GM19239 (cell line): ENCODE results near the gene KDM4C.

Source experiments
- DNase-seq: peaks from one replicate; pipeline ENCODE4 v3.0.0; 2011; ENCODE audit warnings: low spot score; ENCODE audit not compliant: insufficient read length
- FAIRE-seq: peaks from 2 replicates; lab custom pipeline; 2011; peaks lifted over from hg19 to GRCh38; lab: Jason Lieb, UNC

Gene KDM4C

DNA sequence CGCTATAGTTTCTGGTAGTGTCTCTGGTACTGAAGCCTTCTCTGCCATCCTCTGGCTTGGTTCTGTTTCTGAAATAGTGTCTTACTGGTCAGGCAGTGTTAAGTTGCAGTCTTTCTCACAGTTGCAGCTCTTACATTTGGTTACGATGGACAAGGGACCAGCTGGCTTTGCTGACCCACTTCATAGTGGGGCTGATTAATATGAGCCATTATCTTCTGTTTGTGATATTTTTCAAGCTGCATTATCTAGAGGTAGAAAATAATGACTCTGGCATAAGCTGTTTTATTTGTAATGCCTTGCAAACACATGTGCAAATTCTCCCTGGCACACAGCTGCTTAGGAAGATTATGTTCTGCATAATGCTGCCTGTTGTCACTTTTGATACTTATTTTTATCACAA lies 199.1 kb downstream of the KDM4C start:
- no peak for DNase-seq
- peak; percentile 55 for FAIRE-seq

DNA sequence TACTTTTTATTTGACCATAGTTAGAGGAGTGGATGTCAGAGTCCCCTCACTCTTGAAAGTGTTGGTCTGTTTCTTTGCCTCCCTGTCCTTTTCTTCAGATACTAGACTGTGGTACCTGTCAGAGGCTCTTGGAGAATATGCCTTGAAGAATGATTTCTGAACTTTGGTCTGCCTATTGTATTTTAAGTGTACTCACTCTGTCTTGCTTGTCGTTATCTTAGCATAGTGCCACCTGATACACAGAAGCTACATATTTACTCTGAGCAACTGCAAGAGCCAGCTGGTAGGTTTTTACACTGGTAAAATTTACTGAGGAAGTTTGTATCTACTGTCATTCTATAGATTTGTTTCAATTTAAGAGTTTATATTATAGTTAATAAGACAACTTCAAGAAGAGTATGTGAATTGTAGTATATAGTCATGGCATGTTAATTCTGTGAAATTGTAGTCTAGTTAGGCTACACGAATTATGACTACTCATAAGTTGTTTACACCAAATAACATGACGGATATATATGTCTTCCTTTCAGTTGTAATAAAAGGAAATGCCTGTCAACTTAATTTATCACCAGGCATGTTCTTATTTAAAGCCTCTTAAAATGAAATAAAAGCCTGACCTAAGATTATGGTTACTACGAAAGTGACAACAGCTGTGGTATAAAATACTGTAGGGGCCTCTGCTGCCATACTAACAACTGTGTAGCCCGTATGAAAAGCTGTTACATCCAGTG lies 201.7 kb downstream of the KDM4C start:
- no peak for DNase-seq
- FAIRE-seq: peak; percentile 31

- DNase-seq (no peak), FAIRE-seq (peak; percentile 92)
Observed at GRCh38 chr9:6960777-6961176, 203.0 kb downstream of the KDM4C start.

DNA sequence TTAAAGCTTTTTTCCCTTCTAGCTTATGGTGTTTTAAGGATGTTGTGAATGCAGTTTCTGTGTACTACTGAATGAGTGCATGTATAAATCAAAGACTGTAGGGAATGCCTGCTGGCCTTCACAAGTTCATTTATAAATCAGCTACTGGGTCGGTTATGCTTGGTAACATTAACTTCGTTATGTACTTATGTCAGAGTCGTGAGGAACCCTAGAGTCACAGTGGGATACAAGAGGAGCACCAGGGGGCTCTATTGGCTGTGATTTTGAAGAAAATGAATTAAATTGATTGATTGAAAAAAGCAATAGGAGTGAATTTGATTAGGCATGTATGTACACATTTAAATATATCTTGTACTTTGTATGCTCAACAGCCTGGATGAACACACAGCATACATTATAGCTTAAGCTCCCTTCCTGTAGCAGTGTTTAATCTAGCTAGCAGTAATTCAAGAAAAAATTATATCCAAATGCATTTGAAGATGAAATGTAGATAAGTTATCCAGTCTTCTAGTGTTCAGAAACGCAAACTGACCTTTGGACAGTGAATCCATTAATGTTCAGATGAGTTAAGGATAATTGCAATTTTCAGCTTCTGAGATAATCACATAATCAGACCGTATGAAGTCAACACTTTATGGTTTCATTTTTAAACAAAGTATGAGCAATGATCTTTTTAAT lies 204.2 kb downstream of the KDM4C start:
- FAIRE-seq (peak; percentile 39), DNase-seq (no peak)

DNA sequence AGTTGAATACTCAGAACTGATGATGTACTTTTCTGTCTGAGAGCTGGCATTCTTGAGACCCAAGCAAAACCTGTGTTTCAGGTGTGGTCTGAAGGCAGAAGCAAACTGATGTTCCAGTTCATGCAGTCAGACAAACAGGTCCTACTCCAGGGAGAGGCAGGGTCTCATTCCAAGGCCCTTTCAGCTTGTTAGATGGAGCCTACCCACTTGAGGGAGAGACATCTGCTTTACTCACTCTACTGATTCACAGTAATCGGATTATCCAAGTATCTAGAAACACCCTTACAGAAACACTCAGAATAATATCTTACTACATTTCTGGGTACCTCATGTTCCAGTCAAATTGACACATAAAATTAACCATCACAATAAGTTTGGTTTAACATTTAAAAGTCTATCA lies 207.8 kb downstream of the KDM4C start:
- DNase-seq (no peak), FAIRE-seq (no peak)

GRCh38 chr9:6968271-6968670 lies 210.5 kb downstream of the KDM4C start:
- no peak for FAIRE-seq
- DNase-seq: no peak

DNA sequence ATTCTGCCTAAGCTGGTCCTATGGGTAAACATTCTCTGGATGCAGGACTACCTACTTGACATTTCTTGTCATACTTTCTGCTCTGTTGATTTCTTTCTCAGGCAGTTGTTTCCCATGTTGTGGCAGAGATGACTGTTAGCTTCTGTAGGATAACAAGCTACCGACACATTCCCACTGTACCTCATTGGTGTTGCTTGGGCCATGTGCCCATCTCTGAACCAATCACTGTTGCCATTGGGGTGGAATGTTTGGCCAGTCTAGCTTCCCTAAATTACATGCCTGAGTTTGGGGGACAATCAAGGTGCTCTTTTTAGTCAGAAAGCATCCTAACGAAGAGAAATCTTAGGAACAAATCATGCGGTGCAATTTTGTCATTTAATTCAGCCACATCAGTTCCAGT lies 212.0 kb downstream of the KDM4C start:
- no peak for DNase-seq
- FAIRE-seq: no peak

DNA sequence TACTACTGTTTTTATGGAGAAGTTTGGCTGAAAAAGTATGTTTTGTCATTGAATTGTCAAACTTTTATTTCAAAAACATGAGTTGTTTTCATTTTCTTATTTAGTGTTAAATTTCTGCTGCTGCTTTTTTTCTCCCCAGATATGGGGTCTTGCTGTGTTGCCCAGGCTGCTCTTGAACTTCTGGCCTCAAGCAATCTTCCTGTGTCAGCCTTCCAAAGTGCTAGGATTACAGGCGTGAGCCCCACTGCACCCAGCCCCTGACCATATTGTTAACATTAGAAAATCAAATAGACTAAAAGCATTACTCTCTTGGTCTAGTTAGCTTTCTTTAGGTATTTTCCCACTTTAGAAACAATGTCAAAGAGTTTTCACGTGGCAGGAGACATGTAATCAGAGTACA lies 215.3 kb downstream of the KDM4C start:
- DNase-seq (no peak), FAIRE-seq (peak; percentile 54)

GRCh38 chr9:6973762-6974161 lies 216.0 kb downstream of the KDM4C start:
- DNase-seq (peak; percentile 15), FAIRE-seq (peak; percentile 83)

DNA sequence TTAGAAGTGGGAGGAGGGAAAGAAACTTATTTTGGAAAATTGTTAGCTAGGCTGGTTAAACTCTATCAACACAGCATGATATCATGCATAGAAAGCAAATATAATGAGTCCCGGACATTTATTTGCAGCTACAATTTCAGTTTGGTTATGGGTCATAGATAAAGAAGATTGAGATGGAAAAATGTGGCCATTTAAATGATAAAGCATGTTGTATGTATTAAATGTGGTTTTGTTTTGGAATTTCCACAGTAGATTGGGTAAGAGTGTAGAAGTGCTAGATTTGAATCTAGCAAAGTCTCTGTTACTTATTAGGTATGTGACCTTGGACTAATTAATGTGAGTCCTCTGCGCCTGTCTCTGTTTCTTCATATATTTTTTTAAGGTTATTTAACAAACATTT lies 217.4 kb downstream of the KDM4C start:
- DNase-seq (no peak), FAIRE-seq (no peak)

DNA sequence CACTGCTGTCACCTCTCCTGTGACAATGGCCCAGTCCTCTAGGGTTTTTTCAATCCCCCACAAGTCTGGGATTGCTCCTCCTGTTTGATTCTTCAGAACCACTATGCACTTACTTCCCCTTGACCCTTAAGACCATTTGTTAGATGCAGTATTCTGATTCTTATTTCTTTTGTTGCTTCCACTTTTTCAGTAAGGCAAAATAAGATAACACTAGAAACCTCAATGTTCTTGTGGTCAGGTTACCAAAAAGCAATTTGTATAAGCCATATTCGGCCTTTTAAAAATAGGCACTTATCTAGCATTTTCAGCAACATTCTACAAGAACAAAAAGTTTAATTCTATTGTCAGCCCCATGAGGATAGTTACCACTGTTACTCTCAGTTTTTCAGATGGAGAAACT lies 220.0 kb downstream of the KDM4C start:
- FAIRE-seq (no peak), DNase-seq (no peak)

DNA sequence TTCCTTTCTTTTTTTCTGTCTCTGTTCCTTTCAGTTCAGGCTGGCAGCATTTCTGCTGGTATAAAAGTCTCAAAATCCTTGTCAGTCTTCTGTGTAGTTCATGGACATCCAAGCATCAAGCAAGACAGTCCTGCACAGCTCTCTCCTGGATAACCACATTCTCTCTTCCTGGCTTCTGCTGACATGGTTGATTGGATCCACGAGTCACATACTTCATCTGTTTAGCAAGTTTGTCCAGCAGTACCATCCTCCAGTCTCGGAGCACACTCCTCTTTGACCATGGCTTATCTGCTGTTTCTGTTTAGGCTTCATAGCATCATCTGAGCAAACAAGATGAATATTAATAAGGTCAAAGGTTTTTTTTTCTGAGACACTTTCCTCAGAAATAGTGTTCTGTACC lies 220.8 kb downstream of the KDM4C start:
- FAIRE-seq: peak; percentile 26
- DNase-seq: no peak

DNA sequence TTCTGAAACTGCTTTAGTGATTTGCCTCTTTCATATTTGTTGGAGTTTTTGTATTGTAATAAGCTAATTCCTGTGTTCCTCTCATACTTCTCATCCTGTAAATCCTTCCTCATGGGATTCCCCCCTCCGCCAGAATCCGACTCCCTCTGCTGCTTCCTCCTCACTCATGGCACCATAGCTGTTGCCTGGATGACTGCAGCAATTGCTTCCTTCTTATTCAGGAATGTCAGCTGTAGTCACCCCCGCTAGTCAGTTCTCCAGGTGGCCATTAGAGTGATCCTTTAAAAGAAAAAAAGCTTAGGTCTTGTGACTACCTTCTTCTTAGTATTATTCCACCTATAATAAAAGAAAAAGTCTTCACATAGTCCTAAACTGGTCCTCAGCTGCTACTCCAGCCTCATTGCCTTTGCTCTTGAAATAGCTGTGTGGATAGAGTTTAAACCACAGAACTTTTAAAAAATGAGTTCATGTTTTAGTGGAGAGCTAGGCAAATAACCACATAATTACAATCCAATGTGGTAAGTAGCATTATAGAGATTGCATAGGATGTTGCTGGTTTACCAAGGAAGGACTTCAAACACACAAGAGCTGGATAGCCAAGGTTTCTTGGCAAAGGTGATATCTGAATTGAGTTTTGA lies 227.3 kb downstream of the KDM4C start:
- DNase-seq (no peak), FAIRE-seq (no peak)

- FAIRE-seq (no peak), DNase-seq (no peak)
Observed at GRCh38 chr9:6986141-6986815, 228.5 kb downstream of the KDM4C start.

DNA sequence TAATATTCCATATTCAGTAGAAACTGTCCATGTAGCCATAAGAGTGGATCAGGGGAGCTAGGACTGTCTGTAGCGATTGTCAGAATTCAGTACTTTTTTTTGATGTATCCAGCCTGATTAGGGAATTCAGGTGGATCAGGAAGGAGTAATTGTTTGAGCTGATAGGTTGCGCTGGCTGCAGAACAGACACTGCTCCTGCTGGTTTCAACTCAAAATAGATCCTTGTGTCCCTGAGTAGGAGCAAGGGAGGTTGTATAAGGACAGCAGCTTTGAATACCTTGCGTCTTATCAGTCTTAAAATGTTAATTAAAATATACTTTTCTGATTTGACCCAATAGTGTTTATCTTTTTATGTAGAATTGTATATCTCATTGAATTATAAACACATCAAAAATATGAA lies 229.6 kb downstream of the KDM4C start:
- FAIRE-seq (no peak), DNase-seq (no peak)

DNA sequence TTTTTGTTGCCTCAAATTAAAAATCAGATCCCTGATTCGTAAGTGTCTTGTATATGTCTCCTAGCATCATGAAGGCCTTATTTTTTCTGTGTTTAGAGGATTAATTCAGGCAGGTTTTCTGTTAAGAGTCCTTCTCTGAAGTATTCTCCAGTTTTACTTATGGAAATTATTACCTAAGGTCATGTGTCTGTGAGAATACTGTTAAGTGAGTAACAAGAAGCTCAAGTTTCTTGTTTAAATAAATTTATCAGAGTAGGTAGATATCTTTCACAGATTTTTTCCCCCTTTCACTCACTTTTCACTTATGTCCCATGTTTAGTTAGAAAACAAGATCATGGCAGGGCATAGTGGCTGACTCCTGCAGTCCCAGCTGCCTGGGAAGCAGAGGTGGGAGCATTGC lies 233.6 kb downstream of the KDM4C start:
- DNase-seq (no peak), FAIRE-seq (no peak)

DNA sequence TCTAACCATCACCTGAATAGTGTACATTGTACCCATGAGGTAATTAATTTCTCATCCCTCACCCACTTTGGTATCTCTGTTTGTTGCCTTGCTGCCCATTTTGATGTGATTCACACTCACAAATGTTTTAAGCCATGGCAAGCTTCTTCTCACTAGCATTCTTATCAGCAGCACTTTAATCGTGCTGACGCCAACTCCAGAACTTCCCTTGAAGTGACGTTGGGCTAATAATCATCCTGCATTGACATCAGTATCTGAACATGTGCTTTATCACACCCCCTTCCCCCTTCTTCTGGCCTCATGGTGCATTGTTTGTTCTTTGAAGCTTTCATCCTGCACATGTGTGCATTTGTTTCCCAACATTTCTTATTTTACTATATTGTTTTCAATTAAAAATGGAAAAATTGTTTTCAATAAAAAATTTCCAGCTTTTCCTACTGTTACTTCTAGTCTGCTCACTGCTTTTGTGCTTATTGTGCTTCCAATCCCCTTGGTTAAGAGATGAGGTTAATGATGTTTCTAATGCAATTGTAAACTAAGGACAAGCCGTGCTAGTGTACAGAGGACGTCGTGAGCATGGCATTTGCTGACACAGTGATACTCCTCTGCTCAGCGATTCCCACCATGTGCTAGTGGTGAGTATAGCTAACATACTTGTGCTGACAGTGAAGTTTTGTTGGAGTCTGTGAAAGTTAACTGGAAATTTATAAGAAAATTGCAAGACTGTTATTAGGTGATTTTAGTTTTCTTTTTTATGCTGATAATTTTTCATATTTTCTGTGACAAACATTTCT lies 238.5 kb downstream of the KDM4C start:
- FAIRE-seq (peak; percentile 71), DNase-seq (no peak)

DNA sequence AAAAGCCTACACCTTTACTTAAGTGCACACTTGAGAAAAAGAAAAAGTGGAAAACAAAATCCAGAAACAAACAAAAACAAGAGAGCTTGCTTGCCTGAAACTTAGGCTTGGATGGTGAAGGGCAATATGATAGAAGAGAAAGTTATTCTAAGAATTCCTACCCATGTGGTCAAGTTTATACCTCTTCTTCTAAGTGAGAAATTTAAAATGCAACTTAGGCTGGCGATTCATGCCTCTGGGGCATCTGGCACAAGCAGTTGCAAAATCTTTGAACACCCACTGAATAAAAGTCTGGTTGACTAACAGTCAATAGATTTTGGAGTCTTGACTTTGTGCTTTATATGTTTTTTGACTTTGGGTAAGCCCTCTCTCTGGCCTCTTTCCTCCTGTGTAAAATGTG lies 239.6 kb downstream of the KDM4C start:
- no peak for FAIRE-seq
- no peak for DNase-seq

DNA sequence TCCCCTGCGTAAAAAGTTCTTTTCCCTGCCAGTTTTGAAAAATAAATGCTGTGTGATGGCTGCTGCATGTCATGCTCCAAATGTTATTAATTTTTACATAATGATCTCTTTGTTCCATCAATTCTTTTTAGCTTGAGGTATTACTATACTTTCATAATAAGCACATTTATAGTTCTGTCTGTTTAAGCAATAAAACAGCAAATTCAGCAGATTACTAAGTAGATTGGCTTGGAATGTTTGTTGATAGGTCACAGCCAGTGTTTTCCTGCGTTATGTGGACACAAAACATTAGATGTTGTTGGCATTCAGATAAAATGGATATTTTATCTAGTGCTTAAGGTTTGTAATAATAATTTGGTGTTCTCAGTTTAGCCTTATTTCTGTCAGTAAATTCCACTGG lies 242.0 kb downstream of the KDM4C start:
- FAIRE-seq (peak; percentile 76), DNase-seq (no peak)

- DNase-seq (no peak), FAIRE-seq (no peak)
Observed at GRCh38 chr9:7001571-7001970, 243.8 kb downstream of the KDM4C start.
